SK-N-SH (cell line): Measurements from ENCODE around the gene RPUSD3.

Experiments used
- EP300 ChIP-seq, 2 experiments: IDR thresholded peaks; 2 replicates each; pipeline versions ENCODE4 v1.4.0 to v1.6.1; 2012; ENCODE audit warnings: borderline replicate concordance in 1 of 2, low read depth in 1 of 2, low read length in 1 of 2
- GABPA ChIP-seq: IDR thresholded peaks from 2 replicates; pipeline ENCODE4 v1.4.0; 2012; ENCODE audit warnings: low read depth, mild to moderate bottlenecking
- NFIC ChIP-seq: IDR thresholded peaks from 2 replicates; pipeline ENCODE4 v1.4.0; 2012; ENCODE audit warnings: borderline replicate concordance
- SIN3A ChIP-seq: IDR thresholded peaks from 2 replicates; pipeline ENCODE4 v1.6.1; 2012; ENCODE audit warnings: low read depth, mild to moderate bottlenecking, low read length, moderate library complexity, borderline replicate concordance
- TAF1 ChIP-seq: IDR thresholded peaks from 2 replicates; pipeline ENCODE4 v1.6.1; 2012; ENCODE audit warnings: low read depth, mild to moderate bottlenecking, low read length, moderate library complexity, borderline replicate concordance
- YY1 ChIP-seq: IDR thresholded peaks from 2 replicates; pipeline ENCODE4 v1.4.0; 2012; ENCODE audit warnings: low read depth, mild to moderate bottlenecking
- TF ChIP-seq, protein P1 (sequence below): fragments of 200-600 bp; sonication (generic); IDR thresholded peaks from 2 replicates; pipeline ENCODE4 v1.6.1; 2017; ENCODE audit warnings: antibody characterized with exemption, mild to moderate bottlenecking, moderate library complexity
- TF ChIP-seq, protein P2 (sequence below): IDR thresholded peaks from 2 replicates; pipeline ENCODE4 v1.4.0; 2012; ENCODE audit warnings: low read depth
- TF ChIP-seq, protein P3 (sequence below): fragments of 150-350 bp; IDR thresholded peaks from 2 replicates; pipeline ENCODE4 v1.6.1; 2017; ENCODE audit warnings: antibody characterized with exemption, low read length, low read depth, borderline replicate concordance

DNA sequence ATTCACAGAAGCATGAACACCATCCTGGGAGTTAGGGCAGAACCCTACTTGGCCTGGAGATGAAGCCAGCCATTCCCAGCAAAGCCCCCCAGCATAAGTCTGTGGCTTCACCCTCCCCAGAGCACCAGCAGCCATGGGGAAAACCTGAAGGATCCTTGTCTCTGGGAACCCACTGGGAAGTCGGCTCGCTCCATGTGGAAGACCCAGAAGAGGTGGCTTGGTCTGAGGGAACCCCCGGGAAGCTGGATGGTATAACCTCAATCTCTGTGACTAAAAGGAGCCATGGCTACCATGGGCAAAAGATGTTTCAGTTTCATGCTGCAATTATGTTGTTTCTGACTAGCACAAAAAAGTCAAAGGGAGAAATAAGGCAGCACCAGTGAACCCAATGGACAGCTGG lies 11.8 kb upstream of the RPUSD3 start:
- TF ChIP-seq, protein P1, sequence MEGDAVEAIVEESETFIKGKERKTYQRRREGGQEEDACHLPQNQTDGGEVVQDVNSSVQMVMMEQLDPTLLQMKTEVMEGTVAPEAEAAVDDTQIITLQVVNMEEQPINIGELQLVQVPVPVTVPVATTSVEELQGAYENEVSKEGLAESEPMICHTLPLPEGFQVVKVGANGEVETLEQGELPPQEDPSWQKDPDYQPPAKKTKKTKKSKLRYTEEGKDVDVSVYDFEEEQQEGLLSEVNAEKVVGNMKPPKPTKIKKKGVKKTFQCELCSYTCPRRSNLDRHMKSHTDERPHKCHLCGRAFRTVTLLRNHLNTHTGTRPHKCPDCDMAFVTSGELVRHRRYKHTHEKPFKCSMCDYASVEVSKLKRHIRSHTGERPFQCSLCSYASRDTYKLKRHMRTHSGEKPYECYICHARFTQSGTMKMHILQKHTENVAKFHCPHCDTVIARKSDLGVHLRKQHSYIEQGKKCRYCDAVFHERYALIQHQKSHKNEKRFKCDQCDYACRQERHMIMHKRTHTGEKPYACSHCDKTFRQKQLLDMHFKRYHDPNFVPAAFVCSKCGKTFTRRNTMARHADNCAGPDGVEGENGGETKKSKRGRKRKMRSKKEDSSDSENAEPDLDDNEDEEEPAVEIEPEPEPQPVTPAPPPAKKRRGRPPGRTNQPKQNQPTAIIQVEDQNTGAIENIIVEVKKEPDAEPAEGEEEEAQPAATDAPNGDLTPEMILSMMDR = no peak
- TF ChIP-seq YY1 (no peak), SIN3A (no peak), TAF1 (no peak), EP300 (IDR thresholded peaks at IDR 0.05; ENCODE audit: borderline replicate concordance in 1 of 2, low read depth in 1 of 2, low read length in 1 of 2) (no peak), GABPA (no peak), NFIC (no peak)
- TF ChIP-seq, protein P2, sequence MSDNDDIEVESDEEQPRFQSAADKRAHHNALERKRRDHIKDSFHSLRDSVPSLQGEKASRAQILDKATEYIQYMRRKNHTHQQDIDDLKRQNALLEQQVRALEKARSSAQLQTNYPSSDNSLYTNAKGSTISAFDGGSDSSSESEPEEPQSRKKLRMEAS = no peak
- TF ChIP-seq, protein P3, sequence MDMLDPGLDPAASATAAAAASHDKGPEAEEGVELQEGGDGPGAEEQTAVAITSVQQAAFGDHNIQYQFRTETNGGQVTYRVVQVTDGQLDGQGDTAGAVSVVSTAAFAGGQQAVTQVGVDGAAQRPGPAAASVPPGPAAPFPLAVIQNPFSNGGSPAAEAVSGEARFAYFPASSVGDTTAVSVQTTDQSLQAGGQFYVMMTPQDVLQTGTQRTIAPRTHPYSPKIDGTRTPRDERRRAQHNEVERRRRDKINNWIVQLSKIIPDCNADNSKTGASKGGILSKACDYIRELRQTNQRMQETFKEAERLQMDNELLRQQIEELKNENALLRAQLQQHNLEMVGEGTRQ = no peak
